GM19467 (cell line): ENCODE results near the gene METTL2B.
A peak's percentile ranks its signal among the peaks of the same experiment; 100 is the strongest.
"Not testable (repeated sequence)": the region's sequence is repeated elsewhere in the genome, so short reads cannot be mapped to it uniquely, and the experiment has no call there.

Experiments used
- ATAC-seq: cut with Tn5 transposase; IDR thresholded peaks from one replicate; pipeline ENCODE4 v1.9.1; 2021; ENCODE audit warnings: mild to moderate bottlenecking, moderate library complexity; ENCODE audit not compliant: unreplicated experiment

Gene METTL2B

DNA sequence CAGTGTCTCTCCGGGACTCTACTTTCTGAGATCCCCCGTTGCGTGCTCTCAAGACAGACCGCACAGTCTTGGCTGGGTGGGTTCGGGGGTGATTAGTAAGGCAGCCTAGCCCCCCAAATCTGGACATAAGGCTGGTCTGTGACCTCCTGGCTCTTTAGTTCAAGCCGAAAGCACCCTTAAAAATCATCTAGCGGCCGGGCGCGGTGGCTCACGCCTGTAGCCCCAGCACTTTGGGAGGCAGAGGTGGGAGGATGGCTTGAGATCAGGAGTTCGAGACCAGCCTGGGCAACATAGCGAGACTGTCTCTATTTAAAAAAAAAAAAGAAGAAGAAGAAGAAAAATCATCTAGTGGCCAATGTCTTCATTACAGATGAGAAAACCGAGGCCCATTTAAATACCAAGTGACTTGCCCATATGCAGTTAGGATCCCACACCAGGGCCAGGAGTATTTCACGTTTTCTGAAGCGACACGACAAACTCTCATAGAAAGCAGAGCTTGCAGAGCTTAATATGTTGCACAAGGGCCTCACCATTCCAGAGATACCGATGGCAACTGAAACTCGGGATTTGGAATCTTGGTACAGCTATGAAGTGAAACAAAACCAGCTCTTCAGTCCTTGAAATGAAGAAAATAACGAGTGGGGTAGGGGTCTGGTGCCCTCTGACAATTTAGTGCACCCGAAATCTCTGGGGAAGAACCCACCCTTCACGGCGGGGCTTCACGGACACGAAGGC, 21.6 kb upstream of the METTL2B start:
- ATAC-seq: no peak

DNA sequence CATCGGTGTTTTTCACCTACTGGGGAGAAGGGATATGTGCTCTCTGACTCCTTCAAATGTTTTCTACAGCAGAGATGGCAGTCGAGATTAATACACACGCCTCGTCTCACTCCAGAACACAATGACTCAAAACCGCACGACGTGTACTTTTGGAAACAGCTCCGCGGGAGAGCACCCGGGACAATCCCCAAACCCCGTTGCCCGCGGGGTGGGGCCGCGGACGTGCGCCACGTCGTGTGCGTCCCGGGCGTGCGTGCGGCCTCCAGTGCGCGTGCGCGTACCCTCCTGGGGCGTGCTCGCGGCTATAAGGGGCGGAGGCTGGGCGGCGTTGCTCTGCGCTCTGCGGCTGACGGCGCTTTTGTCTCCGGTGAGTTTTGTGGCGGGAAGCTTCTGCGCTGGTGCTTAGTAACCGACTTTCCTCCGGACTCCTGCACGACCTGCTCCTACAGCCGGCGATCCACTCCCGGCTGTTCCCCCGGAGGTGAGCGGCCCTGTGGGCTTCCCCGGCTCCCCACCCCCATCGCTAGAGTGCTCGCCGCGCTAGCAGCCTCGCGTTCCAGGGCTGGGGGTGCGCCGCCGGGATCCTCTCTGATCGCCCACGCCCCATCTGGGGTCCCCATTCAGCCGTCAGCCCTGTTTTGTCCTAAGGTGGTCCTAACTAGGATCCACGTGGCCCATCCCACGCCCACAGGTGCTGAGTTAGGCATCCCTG, 20.8 kb upstream of the METTL2B start, which contains the start of gene HILPDA:
TSS of gene HILPDA (plus strand) at position 336 of the 712 bp plus-strand sequence. CDS start 1,391 bp downstream, outside the sequence.
- peak; percentile 91 for ATAC-seq

DNA sequence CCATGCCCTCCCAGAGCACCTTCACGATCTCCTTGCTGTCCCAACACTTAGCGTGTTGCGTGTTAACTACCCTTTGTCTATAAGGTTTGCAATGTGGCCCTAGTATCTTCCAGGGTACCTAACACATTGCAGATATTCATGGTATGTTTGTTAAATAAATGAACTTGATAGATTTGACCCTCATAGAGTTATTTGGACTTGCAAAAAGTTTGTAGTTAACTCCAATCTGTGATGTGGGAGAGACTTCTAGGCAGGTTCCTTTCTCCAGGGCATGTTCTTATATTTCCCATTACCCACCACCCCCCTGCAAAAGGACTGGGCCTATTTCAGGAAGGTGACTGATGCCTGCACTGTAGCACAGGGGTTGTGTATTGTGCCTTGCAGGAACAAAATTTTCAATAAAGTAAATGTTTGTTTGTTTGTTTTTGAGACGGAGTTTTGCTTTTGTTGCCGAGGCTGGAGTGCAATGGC, 20.3 kb upstream of the METTL2B start:
- peak; percentile 14 for ATAC-seq

DNA sequence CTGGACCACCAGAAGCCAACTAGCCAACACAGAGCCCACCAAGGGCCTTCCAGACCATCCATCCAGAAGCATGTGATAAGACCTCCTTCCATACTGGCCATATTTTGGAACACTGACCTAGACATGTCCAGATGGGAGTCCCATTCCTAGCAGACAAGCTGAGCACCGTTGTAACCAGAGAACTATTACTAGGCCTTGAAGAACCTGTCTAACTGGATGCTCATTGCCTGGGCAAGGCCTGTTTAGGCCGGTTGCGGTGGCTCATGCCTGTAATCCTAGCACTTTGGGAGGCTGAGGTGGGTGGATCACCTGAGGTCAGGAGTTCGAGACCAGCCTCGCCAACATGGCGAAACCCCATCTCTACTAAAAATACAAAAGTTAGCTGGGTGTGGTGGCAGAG, 19.2 kb upstream of the METTL2B start:
- ATAC-seq: not testable (repeated sequence)

DNA sequence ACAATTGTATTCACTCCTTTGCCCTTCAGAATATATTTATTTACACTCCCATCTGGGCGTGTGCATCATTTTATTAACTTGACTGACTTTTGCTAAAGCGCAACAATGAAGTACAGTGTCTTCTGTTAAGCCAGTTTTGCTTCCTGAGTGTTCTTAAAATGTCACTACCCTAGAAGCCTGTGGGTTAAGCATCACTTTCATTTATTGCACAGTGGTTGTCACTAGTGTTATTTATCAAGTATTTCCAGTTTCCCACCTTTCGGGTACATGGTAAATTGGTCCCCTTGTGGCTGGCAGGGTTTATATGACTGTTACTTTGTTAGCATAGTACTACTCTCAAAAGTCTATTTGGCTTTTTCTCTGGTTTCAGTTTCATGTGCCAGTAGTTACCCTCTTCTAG, 17.6 kb upstream of the METTL2B start:
- peak; percentile 21 for ATAC-seq

DNA sequence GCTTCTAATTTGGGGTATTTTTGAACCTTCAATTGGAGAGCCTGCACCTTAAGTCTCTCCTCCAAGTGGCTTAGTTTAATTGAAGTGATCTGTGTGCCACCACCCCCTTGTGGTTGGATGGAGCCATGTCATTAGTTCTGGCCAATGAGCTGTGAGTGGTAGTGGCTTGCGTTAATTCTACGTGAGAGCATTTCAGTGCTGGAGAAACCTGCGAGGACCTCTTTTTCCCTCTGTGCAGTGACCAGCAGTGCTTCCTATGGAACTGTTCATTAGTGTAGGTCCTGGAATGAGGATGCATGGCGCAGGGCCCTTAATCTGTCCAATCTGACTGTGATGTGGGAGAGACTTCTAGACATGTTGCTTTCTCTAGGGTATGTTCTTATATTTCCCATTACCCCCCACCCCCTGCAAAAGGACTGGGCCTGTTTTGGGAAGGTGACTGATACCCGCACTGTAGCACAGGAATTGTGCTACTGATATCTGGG, 17.1 kb upstream of the METTL2B start:
- ATAC-seq: peak; percentile 39

DNA sequence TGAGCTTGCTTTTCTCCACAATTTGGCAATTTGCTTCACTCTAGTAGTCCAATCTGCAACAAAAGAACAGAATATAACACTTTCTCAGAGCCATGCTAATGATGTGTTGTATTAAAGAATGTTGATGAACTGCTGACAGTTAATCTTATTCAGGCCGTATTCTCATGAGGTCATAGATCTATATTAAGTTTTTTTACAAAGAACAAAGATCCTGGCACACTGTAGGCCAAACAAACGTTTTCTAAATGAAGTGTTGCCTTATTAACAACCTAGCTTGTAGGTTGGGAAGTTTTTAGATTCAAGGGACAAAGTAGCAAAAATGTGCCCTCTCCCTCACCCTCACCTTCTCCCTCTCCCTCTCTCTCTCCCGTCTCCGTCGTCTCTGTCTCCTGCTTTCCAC, 14.1 kb upstream of the METTL2B start:
- ATAC-seq: no peak

DNA sequence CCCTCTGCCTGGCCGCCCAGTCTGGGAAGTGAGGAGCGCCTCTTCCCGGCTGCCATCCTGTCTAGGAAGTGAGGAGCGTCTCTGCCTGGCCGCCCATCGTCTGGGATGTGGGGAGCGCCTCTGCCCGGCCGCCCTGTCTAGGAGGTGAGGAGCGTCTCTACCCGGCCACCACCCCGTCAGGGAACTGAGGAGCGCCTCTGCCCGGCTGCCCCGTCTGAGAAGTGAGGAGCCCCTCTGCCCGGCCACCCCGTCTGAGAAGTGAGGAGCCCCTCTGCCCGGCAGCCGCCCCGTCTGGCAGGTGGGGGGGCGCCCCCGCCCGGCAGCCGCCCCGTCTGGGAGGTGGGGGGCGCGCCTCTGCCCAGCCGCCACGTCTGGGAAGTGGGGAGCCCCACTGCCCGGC, 13.2 kb upstream of the METTL2B start:
- ATAC-seq: not testable (repeated sequence)

DNA sequence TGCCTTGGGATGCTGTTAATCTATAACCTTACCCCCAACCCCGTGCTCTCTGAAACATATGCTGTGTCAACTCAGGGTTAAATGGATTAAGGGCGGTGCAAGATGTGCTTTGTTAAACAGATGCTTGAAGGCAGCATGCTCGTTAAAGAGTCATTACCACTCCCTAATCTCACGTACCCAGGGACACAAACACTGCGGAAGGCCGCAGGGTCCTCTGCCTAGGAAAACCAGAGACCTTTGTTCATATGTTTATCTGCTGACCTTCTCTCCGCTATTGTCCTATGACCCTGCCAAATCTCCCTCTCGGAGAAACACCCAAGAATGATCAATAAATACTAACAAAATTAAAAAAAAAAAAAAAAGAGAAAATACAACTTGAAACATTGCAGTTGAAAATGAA, 12.6 kb upstream of the METTL2B start:
- ATAC-seq: not testable (repeated sequence)

DNA sequence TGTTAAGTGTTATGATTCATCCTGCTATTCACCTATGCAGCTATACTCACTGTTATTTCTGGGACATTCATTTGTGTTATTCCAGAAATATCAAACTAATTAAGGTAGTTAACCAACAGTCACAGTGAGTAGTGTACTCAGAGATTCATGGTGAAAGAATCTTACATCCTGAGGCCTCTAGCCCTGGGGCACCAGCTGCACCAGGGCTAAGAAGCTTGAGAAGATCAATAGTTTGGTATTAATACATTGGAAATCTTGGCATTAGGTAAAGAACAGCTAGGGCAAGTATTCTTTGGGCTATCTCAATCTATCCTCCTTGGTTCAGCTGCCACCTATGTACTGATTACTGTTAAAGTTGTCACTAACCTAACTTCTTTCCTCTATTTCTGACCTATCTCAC, 9.7 kb upstream of the METTL2B start:
- not testable (repeated sequence) for ATAC-seq

DNA sequence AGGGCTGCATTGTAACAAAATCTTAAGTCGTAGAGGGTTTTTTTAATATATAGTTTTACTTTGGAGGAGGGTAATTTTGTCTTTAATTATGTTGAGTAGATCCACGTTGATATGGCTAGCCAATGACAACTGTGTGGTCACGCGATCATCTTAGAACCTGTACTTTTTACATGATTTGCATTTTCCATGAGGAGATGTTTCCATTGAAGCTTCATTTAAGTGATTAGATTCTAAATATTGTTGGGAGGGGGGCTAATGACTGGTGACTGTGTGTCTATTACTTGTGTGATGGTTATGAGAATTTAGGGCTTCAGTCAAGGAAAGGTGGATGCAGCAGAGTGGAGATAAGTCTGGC, 765 bp downstream of the METTL2B start:
- not testable (repeated sequence) for ATAC-seq

DNA sequence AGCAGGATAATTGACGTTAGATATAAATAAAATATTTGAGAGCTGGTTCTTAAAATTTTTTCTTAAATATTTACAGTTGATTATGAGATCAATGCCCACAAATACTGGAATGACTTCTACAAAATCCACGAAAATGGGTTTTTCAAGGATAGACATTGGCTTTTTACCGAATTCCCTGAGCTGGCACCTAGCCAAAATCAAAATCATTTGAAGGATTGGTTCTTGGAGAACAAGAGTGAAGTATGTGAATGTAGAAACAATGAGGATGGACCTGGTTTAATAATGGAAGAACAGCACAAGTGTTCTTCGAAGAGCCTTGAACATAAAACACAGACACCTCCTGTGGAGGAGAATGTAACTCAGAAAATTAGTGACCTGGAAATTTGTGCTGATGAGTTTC, 2.5 kb downstream of the METTL2B start:
- ATAC-seq: not testable (repeated sequence)

DNA sequence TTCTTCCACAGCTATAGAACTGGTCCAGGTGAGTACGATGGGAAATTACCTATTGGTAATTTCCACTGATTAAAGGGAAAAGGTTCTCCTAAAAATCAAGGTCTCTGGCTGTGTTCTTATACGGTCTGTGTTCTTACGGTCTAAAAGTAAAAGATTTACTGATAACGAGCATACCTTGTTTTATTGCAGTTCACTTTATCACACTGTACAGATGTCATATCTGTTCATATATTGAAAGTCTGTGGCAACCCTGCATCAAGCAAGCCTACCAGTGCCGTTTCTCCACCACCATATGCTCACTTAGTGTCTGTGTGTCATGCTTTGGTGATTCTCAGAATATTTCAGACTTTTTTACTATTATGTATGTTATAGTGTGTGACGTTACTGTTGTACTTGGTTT, 11.6 kb downstream of the METTL2B start:
- ATAC-seq: not testable (repeated sequence)

DNA sequence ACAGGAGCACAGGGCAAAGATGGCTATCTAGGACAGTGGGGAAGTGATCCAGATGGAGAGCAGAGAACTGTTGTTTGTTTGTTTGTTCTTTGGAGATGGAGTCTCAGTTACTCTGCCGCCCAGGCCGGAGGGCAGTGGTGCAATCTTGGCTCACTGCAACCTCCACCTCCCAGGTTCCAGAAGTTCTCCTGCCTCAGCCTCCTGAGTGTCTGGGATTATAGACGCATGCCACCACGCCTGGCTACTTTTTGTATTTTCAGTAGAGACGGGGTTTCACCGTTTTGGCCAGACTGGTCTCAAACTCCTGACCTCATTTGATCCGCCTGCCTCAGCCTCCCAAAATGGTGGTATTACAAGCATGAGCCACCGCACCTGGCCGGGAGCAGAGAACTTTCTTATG, 20.9 kb downstream of the METTL2B start:
- no peak for ATAC-seq

DNA sequence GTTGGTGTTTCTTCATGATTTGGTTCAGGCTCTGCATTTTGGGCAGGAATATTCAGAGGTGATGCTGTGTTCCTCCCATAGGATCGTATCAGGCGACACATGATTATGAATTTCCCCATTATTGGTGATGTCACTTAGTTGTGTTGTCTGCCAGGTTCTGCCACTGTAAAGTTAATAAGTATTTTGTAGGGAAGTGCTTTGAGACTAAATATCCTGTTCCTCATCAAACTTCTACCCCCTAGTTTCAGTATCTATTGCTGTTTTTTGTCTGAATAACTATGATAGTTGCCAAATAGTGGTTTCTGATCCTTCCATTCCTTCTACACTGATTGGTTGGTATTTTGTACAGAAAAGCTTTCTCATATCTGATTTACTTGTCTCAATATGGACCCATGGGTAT, 28.9 kb downstream of the METTL2B start:
- not testable (repeated sequence) for ATAC-seq

DNA sequence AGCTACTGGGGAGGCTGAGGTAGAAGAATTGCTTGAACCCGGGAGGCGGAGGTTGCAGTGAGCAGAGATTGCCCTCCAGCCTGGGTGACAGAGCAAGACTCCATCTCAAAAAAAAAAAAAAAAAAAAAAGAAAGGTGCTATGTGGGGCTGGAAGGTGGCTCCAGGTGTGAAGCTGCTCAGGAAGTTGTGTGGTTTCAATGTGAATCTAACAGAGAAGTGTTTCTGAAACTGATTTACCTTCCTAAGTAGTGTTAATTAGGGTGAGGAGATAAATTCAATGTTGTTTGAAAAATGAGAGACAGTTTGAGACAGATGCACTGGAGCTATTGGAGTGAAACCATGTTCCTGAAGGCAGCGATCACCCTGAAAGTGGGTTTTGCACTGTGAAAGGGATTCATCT, 30.3 kb downstream of the METTL2B start:
- ATAC-seq: peak; percentile 40

DNA sequence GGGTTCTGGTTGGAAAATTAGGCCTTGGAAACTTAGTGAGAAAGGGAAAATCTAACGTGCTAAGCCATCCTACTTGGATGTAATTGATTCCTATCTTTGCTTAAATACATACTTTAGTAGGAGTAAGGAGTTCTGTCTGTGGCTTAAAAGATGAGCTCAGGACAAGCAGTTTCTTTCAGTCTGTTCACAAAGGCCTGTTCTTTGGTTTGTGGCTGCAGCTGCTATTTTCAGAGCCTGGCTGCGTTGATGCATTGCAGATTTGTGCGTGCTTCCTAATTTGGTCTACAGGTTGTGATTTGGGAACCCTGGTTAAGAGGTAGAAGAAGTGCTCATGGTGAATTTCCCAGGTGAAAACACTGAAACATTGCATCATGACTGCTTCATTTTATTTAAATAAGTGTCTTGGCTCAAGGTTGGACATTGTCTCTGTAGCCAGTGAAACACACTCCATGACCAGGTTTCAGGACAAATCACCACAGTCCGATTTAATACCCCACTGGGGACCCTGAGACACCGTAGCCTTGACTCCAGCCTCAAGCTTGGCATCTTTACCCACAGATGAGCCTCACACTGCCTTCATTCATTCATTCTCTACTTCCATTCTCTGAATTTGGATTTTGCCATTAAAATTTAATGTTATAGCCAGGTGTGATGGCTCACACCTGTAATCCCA, 30.9 kb downstream of the METTL2B start:
- ATAC-seq: peak; percentile 32

DNA sequence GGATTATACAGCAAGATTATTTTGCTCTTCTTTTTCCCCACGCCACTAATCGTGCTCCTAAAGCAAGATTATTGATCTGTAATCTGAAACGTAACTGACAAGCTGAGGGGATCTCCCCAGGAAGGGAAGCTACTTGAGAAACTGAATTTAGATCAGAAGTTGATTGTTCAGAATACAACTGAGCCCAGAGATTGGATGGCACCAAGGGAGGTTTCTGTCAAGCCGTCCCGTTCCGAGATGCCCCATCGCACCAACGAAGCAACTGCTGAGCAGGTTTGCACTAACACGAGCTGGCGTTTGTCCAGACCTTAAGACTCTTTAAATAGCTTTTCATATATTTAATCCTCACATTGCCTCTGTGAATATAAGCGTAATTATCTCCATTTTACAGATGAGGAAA, 35.1 kb downstream of the METTL2B start:
- not testable (repeated sequence) for ATAC-seq

DNA sequence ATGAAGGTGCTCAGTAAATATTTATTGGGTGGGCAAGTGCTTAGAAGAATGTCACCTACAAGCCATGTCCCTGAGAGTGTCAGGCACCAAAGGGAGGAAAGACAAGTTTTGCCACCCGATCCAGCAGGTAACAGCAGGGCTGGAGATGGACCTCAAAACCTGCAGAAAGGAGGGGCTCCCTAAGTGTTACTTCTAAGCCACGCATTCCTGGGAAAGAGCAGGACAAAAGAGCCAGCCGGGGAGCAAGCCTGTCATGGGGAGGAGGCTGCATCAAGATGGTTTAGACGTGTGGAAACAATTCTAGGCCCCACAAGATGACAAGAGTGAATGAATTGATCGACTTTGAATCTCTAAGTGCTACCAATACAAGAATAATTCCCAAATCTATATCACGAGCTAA, 38.7 kb downstream of the METTL2B start:
- ATAC-seq: not testable (repeated sequence)

DNA sequence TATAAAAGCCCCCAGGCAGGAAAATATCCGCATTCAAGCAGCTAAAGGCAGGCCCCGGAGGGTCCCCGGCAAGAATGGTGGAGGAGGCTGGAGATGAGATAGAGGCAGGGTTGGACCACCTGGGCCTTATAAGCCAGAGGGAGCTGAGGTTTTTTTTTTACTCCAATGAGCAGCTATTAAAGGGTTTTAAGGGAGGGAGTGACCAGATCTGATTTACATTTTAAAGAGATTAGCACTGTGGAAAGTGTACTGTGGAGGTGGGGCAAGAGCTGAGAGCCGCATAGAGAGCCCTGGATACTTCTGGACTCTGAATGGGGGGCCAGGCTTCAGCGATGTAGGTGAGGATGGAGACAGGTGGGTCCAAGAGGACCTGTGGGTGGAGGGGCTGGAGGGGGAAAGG, 40.5 kb downstream of the METTL2B start:
- ATAC-seq: not testable (repeated sequence)

DNA sequence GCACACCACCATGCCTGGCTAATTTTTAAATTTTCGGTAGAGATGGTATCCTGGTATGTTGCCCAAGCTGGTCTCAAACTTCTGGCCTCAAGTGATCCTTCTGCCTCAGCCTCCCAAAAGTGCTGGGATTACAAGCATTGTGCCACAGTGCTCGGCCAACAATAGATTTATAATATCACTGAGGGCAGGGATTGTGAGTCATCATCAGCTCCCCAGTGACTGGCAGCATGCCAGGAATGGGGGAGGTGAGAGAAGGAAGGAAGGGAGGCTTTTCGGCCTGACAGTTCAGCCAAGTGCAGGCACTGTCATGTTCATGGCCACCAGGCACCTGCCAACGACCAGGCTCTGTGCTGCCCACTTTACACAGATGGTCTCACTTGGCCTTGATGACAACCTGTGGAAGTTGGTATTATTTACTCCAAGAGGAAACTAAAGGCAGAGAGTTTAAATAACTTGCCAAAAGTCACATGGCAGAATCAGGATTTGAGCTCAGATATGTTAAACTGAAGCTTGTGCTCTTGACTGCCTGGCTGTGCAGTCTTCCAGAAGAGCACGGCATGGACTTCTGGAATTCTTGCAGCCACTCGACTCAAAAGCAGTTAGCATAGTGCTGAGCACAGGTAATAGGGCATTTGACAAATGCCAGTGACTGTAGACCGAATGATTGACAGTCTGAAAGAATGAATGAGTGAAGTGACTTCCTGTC, 46.8 kb downstream of the METTL2B start:
- ATAC-seq: not testable (repeated sequence)
